HCT116 (cell line): ENCODE results near the gene PDE8A.

Experiments used
- ATF3 ChIP-seq: IDR thresholded peaks from 2 replicates; pipeline ENCODE4 v1.6.1; 2012
- CEBPB ChIP-seq: IDR thresholded peaks from 2 replicates; pipeline ENCODE4 v1.6.1; 2012; ENCODE audit warnings: low read depth
- CTCF ChIP-seq, 3 experiments: fragments of 200-600 bp in 1 of 3; sonication (generic) in 1 of 3; IDR thresholded peaks in 2 of 3; conservative IDR thresholded peaks in 1 of 3; 2 replicates each; pipeline ENCODE4 v1.5.1; 2012 to 2017; ENCODE audit warnings: low read depth in 2 of 3, low read length in 2 of 3, antibody characterized with exemption in 1 of 3, borderline replicate concordance in 1 of 3, control low read depth in 1 of 3, mild to moderate bottlenecking in 1 of 3, mixed read lengths in 1 of 3, mixed run types in 1 of 3, moderate library complexity in 1 of 3; ENCODE audit not compliant: insufficient read depth in 1 of 3
- EZH2phosphoT487 ChIP-seq: fragments of 200-600 bp; IDR thresholded peaks from 2 replicates; pipeline ENCODE4 v1.6.1; 2018; ENCODE audit warnings: antibody characterized with exemption, borderline replicate concordance
- MAX ChIP-seq: IDR thresholded peaks from 2 replicates; pipeline ENCODE4 v1.6.1; 2012
- POLR2A ChIP-seq: IDR thresholded peaks from 2 replicates; pipeline ENCODE4 v1.7.0; 2011; ENCODE audit warnings: borderline replicate concordance; ENCODE audit not compliant: insufficient read depth, insufficient read length; ENCODE audit errors: extremely low read depth
- POLR2AphosphoS5 ChIP-seq: IDR thresholded peaks from 2 replicates; pipeline ENCODE4 v1.6.1; 2011; ENCODE audit warnings: mild to moderate bottlenecking, low read depth, low read length, moderate library complexity
- REST ChIP-seq: IDR thresholded peaks from 2 replicates; pipeline ENCODE4 v1.6.1; 2012; ENCODE audit warnings: low read depth
- YY1 ChIP-seq: IDR thresholded peaks from 2 replicates; pipeline ENCODE4 v1.6.1; 2011; ENCODE audit warnings: low read length, low read depth, moderate library complexity, mild to moderate bottlenecking; ENCODE audit not compliant: insufficient replicate concordance; ENCODE audit errors: extremely low read depth
- ZBTB33 ChIP-seq: IDR thresholded peaks from 2 replicates; pipeline ENCODE4 v1.6.1; 2011; ENCODE audit warnings: mild to moderate bottlenecking, low read length, moderate library complexity; ENCODE audit not compliant: insufficient replicate concordance; ENCODE audit errors: extremely low read depth

- TF ChIP-seq CTCF (IDR thresholded peaks at IDR 0.05 in 2 of 3, conservative IDR thresholded peaks at IDR 0.05 in 1 of 3; ENCODE audit: borderline replicate concordance in 1 of 3, insufficient read depth in 1 of 3, low read depth in 2 of 3, low read length in 2 of 3) = no peak
- TF ChIP-seq CEBPB = no peak
- TF ChIP-seq POLR2AphosphoS5 = no peak
- no peak for TF ChIP-seq POLR2A
- TF ChIP-seq ZBTB33 = no peak
- TF ChIP-seq EZH2phosphoT487 = no peak
- TF ChIP-seq ATF3 = no peak
- TF ChIP-seq YY1 = no peak
- TF ChIP-seq MAX = no peak
- no peak for TF ChIP-seq REST
Observed at GRCh38 chr15:84937144-84937543, 44.5 kb upstream of the PDE8A start.
